Esophagus muscularis mucosa (tissue), 4 donors: ENCODE data around the gene TSHZ3. TPM values are rescaled to one million over a fixed set of nuclear protein-coding genes. Genes with fewer than 3 reads are reported as not detected.

Experiments used
- DNase-seq: peaks from one replicate; pipeline ENCODE4 v3.0.0-alpha.2; 2017; ENCODE audit errors: extremely low spot score
- H3K27ac ChIP-seq, 4 donors: fragments of 200-600 bp; sonication (generic); replicated peaks in 1 of 4; 1 replicate in 3 of 4; 2 replicates in 1 of 4; pipeline ENCODE4 v1.5.1; 2016 to 2019; ENCODE audit warnings: mild to moderate bottlenecking in 1 of 4
- H3K27me3 ChIP-seq, 4 donors: fragments of 200-600 bp; sonication (generic); one replicate each; pipeline versions ENCODE4 v1.5.1 to v1.6.0; 2016 to 2019
- H3K36me3 ChIP-seq, 4 donors: fragments of 200-600 bp; sonication (generic); one replicate each; pipeline ENCODE4 v1.5.1; 2016 to 2019
- H3K4me1 ChIP-seq, 4 donors: fragments of 200-600 bp; sonication (generic); one replicate each; pipeline ENCODE4 v1.5.1; 2016 to 2019
- H3K4me3 ChIP-seq, 4 donors: fragments of 200-600 bp; sonication (generic); 1 replicate in 2 of 4; 2 replicates in 2 of 4; pipeline ENCODE4 v1.5.1; 2016 to 2019; ENCODE audit warnings: mild to moderate bottlenecking in 4 of 4, moderate library complexity in 1 of 4
- H3K9me3 ChIP-seq, 4 donors: fragments of 200-600 bp; sonication (generic); 1 replicate in 3 of 4; 2 replicates in 1 of 4; pipeline ENCODE4 v1.5.1; 2016 to 2019
- CTCF ChIP-seq, 3 experiments: fragments of 200-600 bp in 2 of 3; fragments of 450-650 bp in 1 of 3; sonication (generic) in 2 of 3; IDR thresholded peaks; one replicate each; pipeline ENCODE4 v1.5.1; 2017 to 2019; ENCODE audit warnings: antibody characterized with exemption in 3 of 3, mild to moderate bottlenecking in 2 of 3, moderate library complexity in 1 of 3
- EP300 ChIP-seq: sonication (generic); formaldehyde crosslinking; IDR thresholded peaks from one replicate; pipeline ENCODE4 v1.6.1; 2017; ENCODE audit warnings: antibody characterized with exemption
- POLR2A ChIP-seq: fragments of 450-650 bp; IDR thresholded peaks from one replicate; pipeline ENCODE4 v1.6.1; 2017; ENCODE audit warnings: antibody characterized with exemption, moderate library complexity, mild to moderate bottlenecking, low read depth
- POLR2AphosphoS5 ChIP-seq, 2 donors: sonication (generic); formaldehyde crosslinking; IDR thresholded peaks; one replicate each; pipeline ENCODE4 v1.6.1; 2017; ENCODE audit warnings: antibody characterized with exemption in 2 of 2
- WGBS: methylation state at CpG from one replicate; pipeline ENCODE4 v1.1.5; 2018; 5-methylcytosine and 5-hydroxymethylcytosine counted together
- intact Hi-C: fragments of 100-400 bp; cut with DNase I; formaldehyde crosslinking; loops from one replicate; pipeline ENCODE4 v1.15.1; 2023
- total RNA-seq, 4 donors: library from RNA; depleted of rRNA; stranded (reverse); fragments of >200 nt; gene quantifications; one replicate each; pipeline versions ENCODE4 v1.1.0 to v1.2.1, GENCODE V29; 2016

Gene TSHZ3
- total RNA-seq, 4 donors from 2014 or later: 17.1 to 45.5 (median 24.6) TPM

- Histone ChIP-seq H3K9me3 (no peaks in the 10 kb centered on the region), H3K36me3 (no peaks in the 10 kb centered on the region), H3K4me1 (peaks cover 21 to 61% (median 47%) of the 10 kb centered on the region in 4 donors), H3K27me3 (peaks cover 0 to 18% (median 0%) of the 10 kb centered on the region in 4 donors), H3K4me3 (peak overlapping the region; percentile 76 to 98 (median 88)), H3K27ac (peak overlapping the region; percentile 93 to 99 (median 96))
- WGBS: 2% methylated on average over 37 of the region's 72 CpGs
- intact Hi-C loops: loop anchor here (10.0 kb wide), 1 partner anchor 666 kb away; no protein-coding TSS in a partner anchor
- no peak for DNase-seq
- TF ChIP-seq CTCF (IDR thresholded peaks at IDR 0.05) (peak in 1 of 3 experiments; percentile 11), EP300 (no peak), POLR2A (no peak), POLR2AphosphoS5 (IDR thresholded peaks at IDR 0.05) (no peak)
Observed at GRCh38 chr19:31351056-31351854, 2.0 kb upstream of the TSHZ3 start.

- DNase-seq: no peak
- TF ChIP-seq CTCF (IDR thresholded peaks at IDR 0.05) (no peak), EP300 (no peak), POLR2AphosphoS5 (IDR thresholded peaks at IDR 0.05) (no peak), POLR2A (no peak)
- H3K4me3 ChIP-seq: peak overlapping the region; percentile 76 to 98 (median 88)
- no peaks in the 10 kb centered on the region for H3K36me3 ChIP-seq
- WGBS: 0% methylated on average over 18 of the region's 63 CpGs
- intact Hi-C loops: loop anchor here (10.0 kb wide), 1 partner anchor 666 kb away; no protein-coding TSS in a partner anchor
- H3K9me3 ChIP-seq: no peaks in the 10 kb centered on the region
- peaks cover 0 to 12% (median 0%) of the 10 kb centered on the region in 4 donors for H3K27me3 ChIP-seq
- peak overlapping the region; percentile 93 to 99 (median 96) for H3K27ac ChIP-seq
- H3K4me1 ChIP-seq: peaks cover 21 to 67% (median 53%) of the 10 kb centered on the region in 4 donors
Observed at GRCh38 chr19:31350693-31351055, 1.4 kb upstream of the TSHZ3 start.

DNA sequence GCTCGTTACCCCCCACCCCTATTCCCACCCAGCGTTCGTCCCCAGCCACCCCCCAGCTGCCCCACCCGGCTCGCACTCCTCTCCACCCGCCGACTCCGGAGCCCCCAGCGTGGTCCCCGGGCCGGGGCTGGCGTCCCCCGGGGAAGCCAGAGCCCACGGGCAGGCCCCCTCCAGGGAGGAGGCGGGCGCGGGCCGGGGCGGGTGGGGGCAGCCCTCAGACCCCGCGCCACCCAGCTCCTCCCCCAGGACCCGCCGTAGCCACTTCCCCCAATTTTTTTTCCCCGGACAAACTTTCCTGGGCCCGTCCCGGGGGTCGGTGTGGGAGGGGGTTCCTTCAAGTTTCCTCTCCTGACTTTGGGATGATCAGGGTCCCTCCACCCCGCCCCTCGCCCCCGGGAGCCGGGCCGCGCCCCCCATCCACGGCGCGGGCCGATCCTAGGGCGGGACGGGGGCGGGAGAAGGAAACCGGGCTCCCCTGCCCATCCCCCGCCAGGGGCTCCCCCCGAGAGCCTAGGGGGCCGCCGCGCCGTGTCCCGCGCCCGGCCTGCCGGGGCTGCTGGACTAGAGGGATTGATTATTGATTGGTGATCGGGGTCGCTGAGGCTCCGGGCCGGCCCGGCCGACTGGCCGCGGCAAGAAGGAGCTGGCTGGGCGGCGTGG, 927 bp upstream of the TSHZ3 start:
- peaks cover 21 to 67% (median 57%) of the 10 kb centered on the region in 4 donors for H3K4me1 ChIP-seq
- no CpG with 5 or more reads among the region's 61 CpGs for WGBS
- intact Hi-C loops: loop anchor here (10.0 kb wide), 1 partner anchor 665 kb away; no protein-coding TSS in a partner anchor

More for the DNA sequence above, 927 bp upstream of the TSHZ3 start:
- peak overlapping the region; percentile 76 to 98 (median 88) for H3K4me3 ChIP-seq
- TF ChIP-seq POLR2AphosphoS5 (IDR thresholded peaks at IDR 0.05) (no peak), EP300 (no peak), CTCF (IDR thresholded peaks at IDR 0.05) (no peak), POLR2A (no peak)
- H3K36me3 ChIP-seq: no peaks in the 10 kb centered on the region
- no peak for DNase-seq
- H3K27ac ChIP-seq: peak overlapping the region; percentile 93 to 99 (median 96)
- no peaks in the 10 kb centered on the region for H3K9me3 ChIP-seq
- H3K27me3 ChIP-seq: peaks cover 0 to 12% (median 0%) of the 10 kb centered on the region in 4 donors
